ENCODE measurements around the gene SAMD13.
A peak's percentile ranks its signal among the peaks of the same experiment; 100 is the strongest.

Gene SAMD13

DNA sequence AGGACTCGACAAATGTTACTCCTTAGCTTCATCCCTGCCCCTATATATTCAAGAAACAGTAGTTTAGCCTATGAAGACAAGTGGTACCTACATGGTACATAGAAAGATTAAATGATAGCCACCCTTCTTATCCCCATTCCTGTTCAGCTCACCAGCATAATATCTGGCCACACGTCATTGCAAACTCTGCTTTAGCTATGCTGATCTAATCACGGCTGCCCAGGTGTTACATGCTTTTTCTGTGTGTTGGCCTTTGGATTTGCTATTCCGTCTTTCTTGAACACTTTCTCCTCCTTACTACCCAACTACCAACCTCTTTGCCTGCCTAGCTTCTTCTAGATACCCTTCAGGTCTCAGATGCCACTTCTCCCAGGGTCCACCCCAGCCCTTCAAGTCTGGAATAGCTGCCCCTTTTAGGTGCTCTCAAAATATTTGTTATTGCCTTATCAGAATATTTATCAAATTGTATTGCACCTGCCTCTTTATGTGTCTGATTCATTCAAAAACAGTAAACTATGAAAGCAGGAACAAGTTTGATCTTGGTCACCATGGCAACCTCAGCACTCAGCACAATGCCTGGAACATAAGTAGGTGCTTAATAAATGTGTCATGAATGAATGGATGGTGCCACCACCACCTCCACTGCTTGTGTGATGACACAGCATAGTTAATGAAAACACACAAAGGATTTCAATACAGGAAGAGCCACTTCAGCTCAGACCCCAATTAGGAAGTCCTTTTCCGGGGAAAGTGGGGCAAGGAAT is 85.4 kb downstream of the SAMD13 start:
- TF ChIP-seq, protein P1, sequence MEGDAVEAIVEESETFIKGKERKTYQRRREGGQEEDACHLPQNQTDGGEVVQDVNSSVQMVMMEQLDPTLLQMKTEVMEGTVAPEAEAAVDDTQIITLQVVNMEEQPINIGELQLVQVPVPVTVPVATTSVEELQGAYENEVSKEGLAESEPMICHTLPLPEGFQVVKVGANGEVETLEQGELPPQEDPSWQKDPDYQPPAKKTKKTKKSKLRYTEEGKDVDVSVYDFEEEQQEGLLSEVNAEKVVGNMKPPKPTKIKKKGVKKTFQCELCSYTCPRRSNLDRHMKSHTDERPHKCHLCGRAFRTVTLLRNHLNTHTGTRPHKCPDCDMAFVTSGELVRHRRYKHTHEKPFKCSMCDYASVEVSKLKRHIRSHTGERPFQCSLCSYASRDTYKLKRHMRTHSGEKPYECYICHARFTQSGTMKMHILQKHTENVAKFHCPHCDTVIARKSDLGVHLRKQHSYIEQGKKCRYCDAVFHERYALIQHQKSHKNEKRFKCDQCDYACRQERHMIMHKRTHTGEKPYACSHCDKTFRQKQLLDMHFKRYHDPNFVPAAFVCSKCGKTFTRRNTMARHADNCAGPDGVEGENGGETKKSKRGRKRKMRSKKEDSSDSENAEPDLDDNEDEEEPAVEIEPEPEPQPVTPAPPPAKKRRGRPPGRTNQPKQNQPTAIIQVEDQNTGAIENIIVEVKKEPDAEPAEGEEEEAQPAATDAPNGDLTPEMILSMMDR (IDR thresholded peaks at IDR 0.05; ENCODE audit: low read length, missing control alignments) = no peak
- no peak for DNase-seq (ENCODE audit: low read depth)

DNA sequence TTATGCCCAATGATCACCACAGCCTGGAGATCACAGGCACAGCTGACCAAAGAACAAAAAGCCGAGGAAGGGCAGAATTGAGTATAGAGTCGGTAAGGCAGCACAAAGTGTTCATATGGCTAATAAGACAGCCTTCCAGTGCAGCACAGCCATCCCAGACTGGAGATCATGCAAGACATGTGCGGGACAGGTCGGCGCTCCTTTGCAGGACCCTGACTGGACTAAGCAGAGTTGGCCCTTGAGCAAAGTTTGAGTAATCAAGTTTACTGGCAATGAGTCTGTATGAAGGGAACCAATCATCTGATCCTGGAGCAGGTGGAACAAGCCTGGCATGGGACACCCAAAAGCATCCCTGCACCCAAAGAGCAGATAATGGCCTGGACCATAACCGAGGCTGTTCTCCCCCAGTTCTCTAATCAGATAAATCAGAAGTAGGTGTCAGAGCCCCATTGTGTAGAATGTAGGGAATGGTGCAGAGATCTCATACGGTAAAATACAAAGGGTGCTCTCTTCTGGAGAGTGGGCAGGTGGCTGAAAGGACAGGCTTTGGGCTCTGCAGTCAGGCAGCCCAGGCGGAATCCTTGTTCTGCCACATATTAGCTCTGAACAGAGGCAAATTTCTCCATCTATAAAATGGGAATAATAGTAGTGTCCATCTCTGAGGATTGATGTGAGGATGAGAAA is 86.1 kb downstream of the SAMD13 start:
- TF ChIP-seq, protein P1 (IDR thresholded peaks at IDR 0.05; ENCODE audit: low read length, missing control alignments) = peak; percentile 19

More for the DNA sequence above, 85.4 kb downstream of the SAMD13 start:
- no peak overlapping the region for H3K4me3 ChIP-seq (replicated peaks; ENCODE audit: low read depth, low read length)

DNA sequence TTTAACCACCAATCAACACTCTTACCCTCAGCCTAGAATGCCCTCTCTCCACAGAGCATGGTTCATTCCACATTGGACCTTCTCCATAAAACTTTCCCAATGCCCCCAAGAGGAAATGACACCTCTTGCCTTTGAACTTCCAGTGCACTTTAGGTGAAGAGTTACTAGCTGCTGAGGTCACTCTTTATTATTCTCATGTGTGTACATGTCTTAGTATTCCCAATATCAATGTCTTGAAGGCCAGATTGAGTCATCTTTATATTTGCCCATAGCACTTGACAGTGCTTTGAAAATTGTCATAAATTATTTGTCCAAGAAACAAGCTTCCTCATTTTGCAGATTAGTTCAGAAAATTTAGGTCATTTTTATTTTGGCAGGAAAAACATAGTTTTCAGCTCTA is 88.7 kb downstream of the SAMD13 start:
- TF ChIP-seq, protein P1 (IDR thresholded peaks at IDR 0.05; ENCODE audit: low read length, missing control alignments) = no peak
- DNase-seq (ENCODE audit: low read depth) = no peak
- H3K4me3 ChIP-seq (replicated peaks; ENCODE audit: low read depth, low read length) = no peak overlapping the region

More for the DNA sequence above, 86.1 kb downstream of the SAMD13 start:
- no peak for DNase-seq (ENCODE audit: low read depth)
- H3K4me3 ChIP-seq (replicated peaks; ENCODE audit: low read depth, low read length) = no peak overlapping the region

DNA sequence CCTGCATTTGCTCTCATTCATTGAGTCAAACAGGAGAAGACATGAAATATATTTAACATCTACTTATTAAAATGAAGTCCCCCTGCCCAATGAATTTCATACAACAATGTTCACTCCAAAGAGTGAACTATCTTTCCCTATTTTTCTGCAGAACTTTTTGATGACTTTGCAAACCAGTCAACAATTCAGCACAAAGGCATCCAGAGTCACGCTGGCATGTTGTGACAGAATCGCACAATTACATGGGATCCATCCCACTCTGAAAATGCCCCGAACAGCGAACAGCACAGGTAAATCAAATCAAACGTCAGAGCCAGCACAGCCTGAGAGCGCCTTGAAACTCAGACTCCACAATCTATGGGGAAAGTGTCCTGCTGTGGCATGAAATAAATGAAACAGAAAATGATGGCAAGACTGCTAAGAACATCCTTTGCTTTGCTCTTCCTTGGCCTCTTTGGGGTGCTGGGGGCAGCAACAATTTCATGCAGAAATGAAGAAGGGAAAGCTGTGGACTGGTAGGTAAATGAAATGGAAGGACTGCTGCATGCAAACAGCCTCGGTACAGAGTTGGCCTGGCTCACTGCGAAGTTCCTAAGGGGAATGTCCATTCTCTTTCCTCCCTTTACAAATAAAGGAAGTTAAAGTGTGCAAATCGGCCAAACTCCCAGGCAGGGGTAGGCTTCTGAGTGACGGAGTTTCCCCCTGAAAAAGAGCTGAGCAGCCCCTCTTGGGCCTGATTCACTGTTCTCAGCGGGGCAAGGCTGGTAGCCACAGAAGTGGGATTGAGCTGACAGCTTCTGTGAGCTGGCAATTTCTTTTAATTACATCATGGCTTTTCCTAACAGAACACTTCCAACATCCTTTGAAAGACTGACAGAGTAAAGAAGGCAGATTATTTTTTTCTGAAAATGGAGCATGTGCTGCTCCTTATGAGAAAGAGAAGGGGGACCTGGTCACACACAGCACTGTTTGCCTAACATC is 97.0 kb downstream of the SAMD13 start, which contains the start of gene DNASE2B:
Gene DNASE2B, plus strand, starts transcription at position 310 of the 981 bp plus-strand sequence. Its CDS starts 81 bp downstream, at position 391.
- H3K4me3 ChIP-seq (replicated peaks; ENCODE audit: low read depth, low read length) = no peak within 1 kb of the TSS
- DNase-seq (ENCODE audit: low read depth) = no peak
- TF ChIP-seq, protein P1 (IDR thresholded peaks at IDR 0.05; ENCODE audit: low read length, missing control alignments) = no peak
